B cell (primary cell): ENCODE results near the gene GOLT1B.

ENCODE experiments used
- EZH2 ChIP-seq: IDR thresholded peaks from 2 replicates; pipeline ENCODE4 v1.6.1; 2012; ENCODE audit warnings: borderline replicate concordance, low read depth, mild to moderate bottlenecking, moderate library complexity, low read length; ENCODE audit not compliant: insufficient read depth, poor library complexity, severe bottlenecking
- TF ChIP-seq, protein P1 (sequence below): fragments of 200-600 bp; IDR thresholded peaks from one replicate; pipeline ENCODE4 v1.8.0; 2022; ENCODE audit warnings: antibody characterized with exemption, mild to moderate bottlenecking

DNA sequence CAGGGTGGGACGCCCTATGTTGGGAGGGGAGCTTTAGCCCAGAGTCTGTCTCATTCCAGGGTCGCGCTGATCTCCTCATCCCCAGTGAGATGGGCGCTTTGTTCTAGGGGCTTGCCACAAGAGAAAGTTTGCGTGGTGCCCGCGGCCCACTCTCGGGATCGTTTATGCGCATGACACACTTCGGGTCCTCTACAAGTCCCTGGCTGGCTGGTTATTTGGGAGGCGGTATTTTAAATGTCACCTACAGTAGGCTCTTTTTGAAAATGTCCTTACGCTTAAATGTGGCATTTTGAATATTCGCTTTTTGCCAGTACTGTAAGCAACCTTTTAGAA lies 541 bp downstream of the GOLT1B start:
- TF ChIP-seq, protein P1, sequence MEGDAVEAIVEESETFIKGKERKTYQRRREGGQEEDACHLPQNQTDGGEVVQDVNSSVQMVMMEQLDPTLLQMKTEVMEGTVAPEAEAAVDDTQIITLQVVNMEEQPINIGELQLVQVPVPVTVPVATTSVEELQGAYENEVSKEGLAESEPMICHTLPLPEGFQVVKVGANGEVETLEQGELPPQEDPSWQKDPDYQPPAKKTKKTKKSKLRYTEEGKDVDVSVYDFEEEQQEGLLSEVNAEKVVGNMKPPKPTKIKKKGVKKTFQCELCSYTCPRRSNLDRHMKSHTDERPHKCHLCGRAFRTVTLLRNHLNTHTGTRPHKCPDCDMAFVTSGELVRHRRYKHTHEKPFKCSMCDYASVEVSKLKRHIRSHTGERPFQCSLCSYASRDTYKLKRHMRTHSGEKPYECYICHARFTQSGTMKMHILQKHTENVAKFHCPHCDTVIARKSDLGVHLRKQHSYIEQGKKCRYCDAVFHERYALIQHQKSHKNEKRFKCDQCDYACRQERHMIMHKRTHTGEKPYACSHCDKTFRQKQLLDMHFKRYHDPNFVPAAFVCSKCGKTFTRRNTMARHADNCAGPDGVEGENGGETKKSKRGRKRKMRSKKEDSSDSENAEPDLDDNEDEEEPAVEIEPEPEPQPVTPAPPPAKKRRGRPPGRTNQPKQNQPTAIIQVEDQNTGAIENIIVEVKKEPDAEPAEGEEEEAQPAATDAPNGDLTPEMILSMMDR = no peak
- no peak for TF ChIP-seq EZH2
